Measurements from ENCODE around the gene SLC13A3.

The SLC13A3 gene

DNA sequence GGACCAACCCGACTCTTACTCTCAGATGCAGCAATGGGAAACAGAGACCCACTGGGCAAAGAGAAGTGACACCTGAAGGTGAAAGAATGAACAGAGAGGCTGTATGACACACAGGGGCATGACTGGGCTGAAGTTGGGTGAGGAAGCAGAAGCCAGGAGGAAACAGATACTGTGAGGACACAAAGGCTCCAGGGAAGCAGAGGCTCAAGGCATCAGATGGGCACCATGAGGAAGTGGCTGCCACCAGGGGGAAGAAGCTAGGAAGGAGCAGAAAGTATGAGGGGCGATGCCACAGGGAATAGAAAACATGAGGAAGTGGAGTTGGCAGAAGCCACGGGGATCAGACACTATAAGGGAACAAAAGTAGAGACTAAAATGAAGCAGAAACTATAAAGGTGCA is 69.9 kb downstream of the SLC13A3 start:
- TF ChIP-seq, protein P1, sequence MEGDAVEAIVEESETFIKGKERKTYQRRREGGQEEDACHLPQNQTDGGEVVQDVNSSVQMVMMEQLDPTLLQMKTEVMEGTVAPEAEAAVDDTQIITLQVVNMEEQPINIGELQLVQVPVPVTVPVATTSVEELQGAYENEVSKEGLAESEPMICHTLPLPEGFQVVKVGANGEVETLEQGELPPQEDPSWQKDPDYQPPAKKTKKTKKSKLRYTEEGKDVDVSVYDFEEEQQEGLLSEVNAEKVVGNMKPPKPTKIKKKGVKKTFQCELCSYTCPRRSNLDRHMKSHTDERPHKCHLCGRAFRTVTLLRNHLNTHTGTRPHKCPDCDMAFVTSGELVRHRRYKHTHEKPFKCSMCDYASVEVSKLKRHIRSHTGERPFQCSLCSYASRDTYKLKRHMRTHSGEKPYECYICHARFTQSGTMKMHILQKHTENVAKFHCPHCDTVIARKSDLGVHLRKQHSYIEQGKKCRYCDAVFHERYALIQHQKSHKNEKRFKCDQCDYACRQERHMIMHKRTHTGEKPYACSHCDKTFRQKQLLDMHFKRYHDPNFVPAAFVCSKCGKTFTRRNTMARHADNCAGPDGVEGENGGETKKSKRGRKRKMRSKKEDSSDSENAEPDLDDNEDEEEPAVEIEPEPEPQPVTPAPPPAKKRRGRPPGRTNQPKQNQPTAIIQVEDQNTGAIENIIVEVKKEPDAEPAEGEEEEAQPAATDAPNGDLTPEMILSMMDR (conservative IDR thresholded peaks at IDR 0.05; ENCODE audit: control insufficient read depth, insufficient read depth, low read depth, low read length) = no peak

DNA sequence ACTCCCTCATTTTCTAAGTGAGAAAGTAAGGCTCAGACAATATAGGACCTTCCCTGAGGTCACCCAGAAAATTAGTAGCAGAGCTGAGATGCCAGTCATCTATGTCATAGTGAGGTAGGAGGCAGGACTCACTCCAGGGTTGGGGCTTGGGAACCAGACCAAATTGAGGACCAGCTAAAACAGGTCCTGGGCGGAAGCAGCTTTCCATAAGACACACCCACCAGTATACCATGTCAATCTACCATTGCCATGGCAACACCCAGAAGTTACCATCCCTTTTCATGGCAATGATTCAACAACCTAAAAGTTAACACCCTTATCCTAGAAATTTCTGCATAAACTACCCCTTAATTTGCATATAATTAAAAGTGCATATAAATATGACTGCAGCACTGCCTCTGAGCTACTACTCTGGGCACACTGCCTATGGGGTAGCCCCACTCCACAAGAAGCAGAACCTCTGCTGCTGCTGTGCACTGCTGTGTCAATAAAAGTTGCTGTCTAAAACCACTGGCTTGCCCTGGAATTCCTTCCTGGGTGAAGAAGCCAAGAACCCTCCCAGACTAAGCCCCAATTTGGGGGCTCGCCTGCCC is 70.5 kb downstream of the SLC13A3 start:
- TF ChIP-seq, protein P1 (conservative IDR thresholded peaks at IDR 0.05; ENCODE audit: control insufficient read depth, insufficient read depth, low read depth, low read length) = no peak
- H3K4me3 ChIP-seq (ENCODE audit: control insufficient read depth, low read depth, low read length) = no peak overlapping the region
- DNase-seq (ENCODE audit: low read depth) = no peak

More for the DNA sequence above, 69.9 kb downstream of the SLC13A3 start:
- no peak for DNase-seq (ENCODE audit: low read depth)
- H3K4me3 ChIP-seq (ENCODE audit: control insufficient read depth, low read depth, low read length) = no peak overlapping the region

DNA sequence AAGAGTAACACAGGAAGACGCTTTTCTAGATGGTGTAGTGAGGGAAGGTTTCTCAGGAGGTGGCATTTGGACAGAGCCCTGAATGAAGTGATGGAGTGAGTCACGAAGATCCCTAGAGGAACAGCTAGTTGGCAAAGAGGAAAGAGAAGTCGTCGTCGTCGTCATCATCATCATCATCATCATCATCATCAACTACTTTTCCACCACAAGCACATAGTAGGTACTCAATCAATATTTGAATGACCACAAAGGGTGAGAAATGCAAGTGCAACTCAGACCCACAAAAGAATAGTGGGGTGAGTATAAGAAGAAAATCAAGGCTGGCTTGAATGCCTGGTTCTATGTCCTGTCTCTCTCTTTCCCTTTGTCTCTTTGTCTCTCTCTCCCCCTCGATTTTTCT is 72.5 kb downstream of the SLC13A3 start:
- H3K4me3 ChIP-seq (ENCODE audit: control insufficient read depth, low read depth, low read length) = no peak overlapping the region
- DNase-seq (ENCODE audit: low read depth) = no peak
- TF ChIP-seq, protein P1 (conservative IDR thresholded peaks at IDR 0.05; ENCODE audit: control insufficient read depth, insufficient read depth, low read depth, low read length) = no peak

DNA sequence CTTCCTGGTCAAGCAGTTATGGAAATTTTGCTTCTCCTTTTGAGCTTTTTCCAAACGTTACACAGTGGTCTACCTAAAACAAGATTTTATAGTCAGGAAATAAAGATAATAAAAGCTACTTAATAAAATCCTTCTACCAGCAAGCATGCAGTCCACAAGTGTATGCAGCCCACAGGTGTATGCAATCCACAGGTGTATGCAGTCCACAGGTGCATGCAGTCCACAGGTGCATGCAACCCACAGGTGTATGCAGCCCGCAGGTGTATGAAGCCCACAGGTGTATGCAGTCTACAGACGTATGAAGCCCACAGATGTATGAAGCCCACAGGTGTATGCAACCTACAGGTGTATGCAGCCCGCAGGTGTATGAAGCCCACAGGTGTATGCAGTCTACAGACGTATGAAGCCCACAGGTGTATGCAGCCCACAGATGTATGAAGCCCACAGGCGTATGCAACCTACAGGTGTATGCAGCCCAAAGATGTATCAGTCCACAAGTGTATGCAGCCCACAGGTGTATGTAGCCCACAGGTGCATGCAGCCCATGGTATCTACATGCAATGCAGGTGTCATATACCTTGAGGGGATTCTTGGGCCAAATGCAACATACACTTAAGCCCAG is 74.4 kb downstream of the SLC13A3 start:
- TF ChIP-seq, protein P1 (conservative IDR thresholded peaks at IDR 0.05; ENCODE audit: control insufficient read depth, insufficient read depth, low read depth, low read length) = no peak
- H3K4me3 ChIP-seq (ENCODE audit: control insufficient read depth, low read depth, low read length) = no peak overlapping the region
- no peak for DNase-seq (ENCODE audit: low read depth)

DNA sequence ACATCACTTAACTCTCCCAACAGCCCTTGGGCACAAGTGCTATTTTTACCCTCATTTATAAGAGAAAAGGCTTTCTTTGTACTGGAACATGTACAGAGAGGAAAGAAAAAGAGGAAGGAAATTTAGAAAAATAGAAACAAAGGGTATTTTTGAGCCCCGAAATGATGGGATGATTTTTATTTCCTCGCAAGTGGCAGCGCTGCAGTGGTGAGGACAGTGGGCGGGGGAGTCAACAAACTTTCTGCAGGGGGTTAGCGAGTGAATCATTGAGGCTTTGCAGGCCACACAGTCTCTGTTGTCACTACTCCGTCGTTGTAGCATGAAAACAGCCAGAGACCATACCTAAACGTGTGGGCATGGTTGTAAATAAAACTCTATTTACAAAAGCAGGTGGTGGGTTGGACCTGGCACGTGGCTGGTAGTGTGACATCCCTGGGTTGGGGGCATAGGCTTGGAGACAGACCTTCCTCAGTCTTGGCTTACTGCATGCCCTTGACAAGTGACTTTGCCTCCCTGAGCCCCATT is 75.3 kb downstream of the SLC13A3 start:
- no peak for DNase-seq (ENCODE audit: low read depth)
- TF ChIP-seq, protein P1 (conservative IDR thresholded peaks at IDR 0.05; ENCODE audit: control insufficient read depth, insufficient read depth, low read depth, low read length) = no peak

DNA sequence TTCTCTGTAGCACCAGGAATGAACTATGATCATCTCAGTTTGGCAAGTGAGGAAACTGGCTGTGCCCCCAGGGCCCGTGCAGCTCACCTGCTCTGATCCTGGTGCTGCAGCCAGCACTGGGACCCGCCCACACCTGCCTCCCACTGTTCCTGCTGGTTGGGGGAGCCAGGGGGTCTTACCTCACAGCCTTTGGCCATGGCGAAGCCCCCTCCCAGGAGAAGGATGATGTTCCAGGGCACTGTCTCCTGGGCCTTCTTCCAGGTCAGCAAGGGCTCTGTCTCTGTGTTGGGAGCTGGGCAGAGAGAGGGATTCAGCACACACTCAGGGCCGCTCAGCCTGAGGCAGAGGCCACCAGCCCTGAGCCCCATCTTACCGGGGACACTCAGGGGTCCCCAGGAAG is 75.9 kb downstream of the SLC13A3 start:
- no peak for DNase-seq (ENCODE audit: low read depth)
- TF ChIP-seq, protein P1 (conservative IDR thresholded peaks at IDR 0.05; ENCODE audit: control insufficient read depth, insufficient read depth, low read depth, low read length) = no peak
- no peak overlapping the region for H3K4me3 ChIP-seq (ENCODE audit: control insufficient read depth, low read depth, low read length)

More for the DNA sequence above, 75.3 kb downstream of the SLC13A3 start:
- H3K4me3 ChIP-seq (ENCODE audit: control insufficient read depth, low read depth, low read length) = no peak overlapping the region
